HepG2 (cell line): ENCODE measurements around the gene TMEM183A. TPM values are rescaled to one million over a fixed set of nuclear protein-coding genes. Genes with fewer than 3 reads are reported as not detected.

Experiments used
- BRD4 ChIP-seq: sonication (generic); formaldehyde crosslinking; IDR thresholded peaks from 2 replicates; pipeline ENCODE4 v1.4.0; 2020; ENCODE audit warnings: missing genetic modification reagents
- DNMT1 ChIP-seq: sonication (generic); formaldehyde crosslinking; IDR thresholded peaks from 2 replicates; pipeline ENCODE4 v1.5.1; 2020; ENCODE audit warnings: mild to moderate bottlenecking, missing genetic modification reagents
- HNF1B ChIP-seq: sonication (generic); formaldehyde crosslinking; IDR thresholded peaks from 2 replicates; pipeline ENCODE4 v1.5.1; 2020; ENCODE audit warnings: mild to moderate bottlenecking, moderate library complexity, missing genetic modification reagents
- PBX2 ChIP-seq: IDR thresholded peaks from 2 replicates; pipeline ENCODE4 v1.6.1; 2016; ENCODE audit warnings: control low read depth
- PHF20 ChIP-seq: sonication (generic); formaldehyde crosslinking; IDR thresholded peaks from 2 replicates; pipeline ENCODE4 v1.5.0; 2020; ENCODE audit warnings: mild to moderate bottlenecking, missing genetic modification reagents
- POLR2AphosphoS2 ChIP-seq: IDR thresholded peaks from 2 replicates; pipeline ENCODE4 v1.6.1; 2011; ENCODE audit warnings: low read depth, low read length, improper control_type of control experiment
- PRPF4 ChIP-seq: fragments of 200-400 bp; formaldehyde crosslinking; IDR thresholded peaks from 2 replicates; pipeline ENCODE4 v1.6.1; 2016; ENCODE audit warnings: low read length, low read depth; ENCODE audit not compliant: poor library complexity, severe bottlenecking
- RBM22 ChIP-seq: fragments of 200-400 bp; formaldehyde crosslinking; optimal IDR thresholded peaks from 2 replicates; pipeline ENCODE3; 2017; ENCODE audit warnings: mild to moderate bottlenecking, low read length, moderate library complexity
- SALL2 ChIP-seq: sonication (generic); formaldehyde crosslinking; IDR thresholded peaks from 2 replicates; pipeline ENCODE4 v1.8.1; 2023; ENCODE audit warnings: mild to moderate bottlenecking, missing genetic modification reagents, inconsistent platforms
- SAP130 ChIP-seq: IDR thresholded peaks from 2 replicates; pipeline ENCODE4 v1.6.1; 2016; ENCODE audit warnings: low read depth
- TMF1 ChIP-seq: sonication (generic); formaldehyde crosslinking; IDR thresholded peaks from 2 replicates; pipeline ENCODE4 v1.8.1; 2022; ENCODE audit warnings: low read depth, missing genetic modification reagents
- TRAFD1 ChIP-seq: sonication (generic); formaldehyde crosslinking; IDR thresholded peaks from 2 replicates; pipeline ENCODE4 v1.5.1; 2020; ENCODE audit warnings: missing genetic modification reagents, mild to moderate bottlenecking, borderline replicate concordance
- ZBTB10 ChIP-seq: sonication (generic); formaldehyde crosslinking; IDR thresholded peaks from 2 replicates; pipeline ENCODE4 v1.4.0; 2020; ENCODE audit warnings: missing genetic modification reagents, borderline replicate concordance
- ZMYM2 ChIP-seq: sonication (generic); formaldehyde crosslinking; IDR thresholded peaks from 2 replicates; pipeline ENCODE4 v1.8.0; 2022; ENCODE audit warnings: mild to moderate bottlenecking, missing genetic modification reagents
- ZNF331 ChIP-seq: sonication (generic); formaldehyde crosslinking; IDR thresholded peaks from 2 replicates; pipeline ENCODE4 v1.4.0; 2020; ENCODE audit warnings: missing genetic modification reagents
- ZNF367 ChIP-seq: sonication (generic); formaldehyde crosslinking; IDR thresholded peaks from 2 replicates; pipeline ENCODE4 v1.4.0; 2020; ENCODE audit warnings: missing genetic modification reagents, borderline replicate concordance
- ZNF670 ChIP-seq: sonication (generic); formaldehyde crosslinking; IDR thresholded peaks from 2 replicates; pipeline ENCODE4 v1.8.0; 2022; ENCODE audit warnings: mild to moderate bottlenecking, missing genetic modification reagents, borderline replicate concordance
- ZNF83 ChIP-seq: sonication (generic); formaldehyde crosslinking; IDR thresholded peaks from 2 replicates; pipeline ENCODE4 v1.4.0; 2020; ENCODE audit warnings: missing genetic modification reagents, mild to moderate bottlenecking, borderline replicate concordance
- polyA plus RNA-seq, 8 experiments: library from polyadenylated mRNA; depleted of rRNA in 3 of 8; stranded (reverse) in 7 of 8; unstranded in 1 of 8; fragments of >200 nt; fragmentation: Illumina TruSeq in 4 of 8; extraction: Trizol in 4 of 8; gene quantifications; 2 replicates each; pipeline versions ENCODE4 v1.2.1 to v1.2.3, GENCODE V29; 2011 to 2016; ENCODE audit warnings: low read depth in 4 of 8, missing spikeins in 1 of 8, mixed read lengths in 1 of 8; ENCODE audit not compliant: insufficient read depth in 1 of 8
- total RNA-seq, 5 experiments: library from RNA; depleted of rRNA; stranded (reverse); fragments of >200 nt; fragmentation: Illumina TruSeq; extraction: Trizol; gene quantifications; 2 replicates each; pipeline ENCODE4 v1.2.3, GENCODE V29; 2016; ENCODE audit warnings: low read depth in 1 of 5
- TF ChIP-seq, protein P1 (sequence below): sonication (generic); formaldehyde crosslinking; IDR thresholded peaks from 2 replicates; pipeline ENCODE4 v1.5.1; 2020; ENCODE audit warnings: missing genetic modification reagents, mild to moderate bottlenecking, borderline replicate concordance

Gene TMEM183A
- total and polyA plus RNA-seq, 2 of the 13 experiments (the other 11 are each of a cell fraction or from before 2014, with no cell fraction given), result 59.7 to 82.0 TPM

- TF ChIP-seq ZBTB10 (CRISPR knock-in tag) (no peak), BRD4 (no peak), DNMT1 (CRISPR knock-in tag) (no peak), SALL2 (CRISPR knock-in tag) (no peak), ZNF331 (no peak), PBX2 (CRISPR knock-in tag) (no peak), TMF1 (CRISPR knock-in tag) (no peak), POLR2AphosphoS2 (no peak), SAP130 (CRISPR knock-in tag) (peak; percentile 68; the same call in 1 of the 2 replicates), HNF1B (CRISPR knock-in tag) (0 out of 2 replicates have a peak, but pooled peaks have one; percentile 16), ZNF670 (CRISPR knock-in tag) (0 out of 2 replicates have a peak, but pooled peaks have one; percentile 31), ZMYM2 (CRISPR knock-in tag) (no peak), PHF20 (peak; percentile 86), ZNF367 (CRISPR knock-in tag) (no peak), PRPF4 (no peak), RBM22 (no peak), ZNF83 (peak; percentile 43; the same call in 1 of the 2 replicates), TRAFD1 (CRISPR knock-in tag) (no peak)
- TF ChIP-seq, protein P1, sequence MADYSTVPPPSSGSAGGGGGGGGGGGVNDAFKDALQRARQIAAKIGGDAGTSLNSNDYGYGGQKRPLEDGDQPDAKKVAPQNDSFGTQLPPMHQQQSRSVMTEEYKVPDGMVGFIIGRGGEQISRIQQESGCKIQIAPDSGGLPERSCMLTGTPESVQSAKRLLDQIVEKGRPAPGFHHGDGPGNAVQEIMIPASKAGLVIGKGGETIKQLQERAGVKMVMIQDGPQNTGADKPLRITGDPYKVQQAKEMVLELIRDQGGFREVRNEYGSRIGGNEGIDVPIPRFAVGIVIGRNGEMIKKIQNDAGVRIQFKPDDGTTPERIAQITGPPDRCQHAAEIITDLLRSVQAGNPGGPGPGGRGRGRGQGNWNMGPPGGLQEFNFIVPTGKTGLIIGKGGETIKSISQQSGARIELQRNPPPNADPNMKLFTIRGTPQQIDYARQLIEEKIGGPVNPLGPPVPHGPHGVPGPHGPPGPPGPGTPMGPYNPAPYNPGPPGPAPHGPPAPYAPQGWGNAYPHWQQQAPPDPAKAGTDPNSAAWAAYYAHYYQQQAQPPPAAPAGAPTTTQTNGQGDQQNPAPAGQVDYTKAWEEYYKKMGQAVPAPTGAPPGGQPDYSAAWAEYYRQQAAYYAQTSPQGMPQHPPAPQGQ (CRISPR knock-in tag), result no peak
These were observed 49.2 kb upstream of the TMEM183A start, which contains the start of gene ADIPOR1 (continued) for GRCh38 chr1:202957733-202958543.
